K562 (cell line): ENCODE data around the gene RTBDN. TPM values are rescaled to one million over a fixed set of nuclear protein-coding genes. Genes with fewer than 3 reads are reported as not detected.

Experiments
- ATF4 ChIP-seq: fragments of 450-650 bp; formaldehyde crosslinking; IDR thresholded peaks from 2 replicates; pipeline ENCODE4 v1.4.0; 2022; ENCODE audit warnings: mild to moderate bottlenecking, moderate library complexity
- BRD9 ChIP-seq: fragments of 450-650 bp; IDR thresholded peaks from 2 replicates; pipeline ENCODE4 v1.6.1; 2018; ENCODE audit warnings: low read depth; ENCODE audit not compliant: partially characterized antibody
- FOXA1 ChIP-seq: fragments of 450-650 bp; IDR thresholded peaks from 2 replicates; pipeline ENCODE4 v1.6.1; 2016; ENCODE audit warnings: mild to moderate bottlenecking, borderline replicate concordance
- HMG20B ChIP-seq: fragments of 250-450 bp; sonication (Bioruptor Pico); IDR thresholded peaks from 2 replicates; pipeline ENCODE4 v1.5.0; 2021; ENCODE audit warnings: mild to moderate bottlenecking
- KLF6 ChIP-seq: fragments of 250-450 bp; sonication (Bioruptor Pico); IDR thresholded peaks from 2 replicates; pipeline ENCODE4 v1.4.0; 2020; ENCODE audit warnings: mild to moderate bottlenecking, moderate library complexity, borderline replicate concordance
- MAX ChIP-seq: sonication (generic); formaldehyde crosslinking; IDR thresholded peaks from 2 replicates; pipeline ENCODE4 v1.9.0; 2022; ENCODE audit warnings: mild to moderate bottlenecking, missing genetic modification reagents
- RREB1 ChIP-seq: fragments of 250-450 bp; sonication (Bioruptor Pico); IDR thresholded peaks from 2 replicates; pipeline ENCODE4 v1.4.0; 2020
- ZBTB17 ChIP-seq: fragments of 450-650 bp; formaldehyde crosslinking; IDR thresholded peaks from 2 replicates; pipeline ENCODE4 v1.4.0; 2020; ENCODE audit warnings: mild to moderate bottlenecking
- polyA plus RNA-seq, 8 experiments: library from polyadenylated mRNA; depleted of rRNA in 4 of 8; stranded (reverse) in 5 of 8; unstranded in 3 of 8; fragments of >200 nt; fragmentation: Nextera tagmentation in 2 of 8; fragmentation: Illumina TruSeq in 1 of 8; extraction: Ambion mirVana in 2 of 8; extraction: Trizol in 1 of 8; gene quantifications; 2 replicates each; pipeline versions ENCODE4 v1.2.1 to v1.2.3, GENCODE V29; 2011 to 2014; ENCODE audit warnings: inconsistent platforms in 1 of 8, missing spikeins in 1 of 8
- total RNA-seq, 7 experiments: library from RNA; depleted of rRNA in 6 of 7; stranded (reverse); fragments of >200 nt in 6 of 7; fragmentation: Illumina TruSeq in 2 of 7; extraction: Trizol in 2 of 7; gene quantifications; 2 replicates each; pipeline versions ENCODE4 v1.2.1 to v1.2.3, GENCODE V29; 2011 to 2021; ENCODE audit warnings: low replicate concordance in 1 of 7
- TF ChIP-seq, protein P1 (sequence below), 2 experiments: fragments of 450-650 bp in 1 of 2; sonication (generic) in 1 of 2; formaldehyde crosslinking; conservative IDR thresholded peaks; 2 replicates each; pipeline versions ENCODE4 v1.4.0 to v1.8.1; 2020 to 2022; ENCODE audit warnings: mild to moderate bottlenecking in 1 of 2, missing genetic modification reagents in 1 of 2
- TF ChIP-seq, protein P2 (sequence below): fragments of 250-450 bp; sonication (Bioruptor Pico); IDR thresholded peaks from 2 replicates; pipeline ENCODE4 v1.8.0; 2022; ENCODE audit warnings: moderate library complexity, mild to moderate bottlenecking, inconsistent platforms
- TF ChIP-seq, protein P3 (sequence below): sonication (generic); formaldehyde crosslinking; IDR thresholded peaks from 2 replicates; pipeline ENCODE4 v1.5.0; 2020; ENCODE audit warnings: missing genetic modification reagents
- TF ChIP-seq, protein P4 (sequence below): fragments of 250-450 bp; sonication (Bioruptor Pico); IDR thresholded peaks from 2 replicates; pipeline ENCODE4 v1.4.0; 2020; ENCODE audit warnings: mild to moderate bottlenecking, moderate library complexity, borderline replicate concordance

RTBDN gene
- total and polyA plus RNA-seq, 9 of the 15 experiments (the other 6 are each of a cell fraction or from before 2014, with no cell fraction given), result 0.20 to 2.3 (median 0.72) TPM; not detected in 1

DNA sequence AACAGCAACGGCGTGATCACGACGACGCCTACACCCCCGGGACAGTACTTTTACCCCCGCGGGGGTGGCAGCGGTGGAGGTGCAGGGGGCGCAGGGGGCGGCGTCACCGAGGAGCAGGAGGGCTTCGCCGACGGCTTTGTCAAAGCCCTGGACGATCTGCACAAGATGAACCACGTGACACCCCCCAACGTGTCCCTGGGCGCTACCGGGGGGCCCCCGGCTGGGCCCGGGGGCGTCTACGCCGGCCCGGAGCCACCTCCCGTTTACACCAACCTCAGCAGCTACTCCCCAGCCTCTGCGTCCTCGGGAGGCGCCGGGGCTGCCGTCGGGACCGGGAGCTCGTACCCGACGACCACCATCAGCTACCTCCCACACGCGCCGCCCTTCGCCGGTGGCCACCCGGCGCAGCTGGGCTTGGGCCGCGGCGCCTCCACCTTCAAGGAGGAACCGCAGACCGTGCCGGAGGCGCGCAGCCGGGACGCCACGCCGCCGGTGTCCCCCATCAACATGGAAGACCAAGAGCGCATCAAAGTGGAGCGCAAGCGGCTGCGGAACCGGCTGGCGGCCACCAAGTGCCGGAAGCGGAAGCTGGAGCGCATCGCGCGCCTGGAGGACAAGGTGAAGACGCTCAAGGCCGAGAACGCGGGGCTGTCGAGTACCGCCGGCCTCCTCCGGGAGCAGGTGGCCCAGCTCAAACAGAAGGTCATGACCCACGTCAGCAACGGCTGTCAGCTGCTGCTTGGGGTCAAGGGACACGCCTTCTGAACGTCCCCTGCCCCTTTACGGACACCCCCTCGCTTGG is 42.1 kb downstream of the RTBDN start (continued):
- no peak; the same call in 1 of the 2 replicates for TF ChIP-seq RREB1 (CRISPR knock-in tag)
- TF ChIP-seq, protein P1, sequence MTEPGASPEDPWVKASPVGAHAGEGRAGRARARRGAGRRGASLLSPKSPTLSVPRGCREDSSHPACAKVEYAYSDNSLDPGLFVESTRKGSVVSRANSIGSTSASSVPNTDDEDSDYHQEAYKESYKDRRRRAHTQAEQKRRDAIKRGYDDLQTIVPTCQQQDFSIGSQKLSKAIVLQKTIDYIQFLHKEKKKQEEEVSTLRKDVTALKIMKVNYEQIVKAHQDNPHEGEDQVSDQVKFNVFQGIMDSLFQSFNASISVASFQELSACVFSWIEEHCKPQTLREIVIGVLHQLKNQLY (CRISPR knock-in tag; conservative IDR thresholded peaks at IDR 0.05), result no peak
- no peak for TF ChIP-seq KLF6 (CRISPR knock-in tag)
- TF ChIP-seq, protein P2, sequence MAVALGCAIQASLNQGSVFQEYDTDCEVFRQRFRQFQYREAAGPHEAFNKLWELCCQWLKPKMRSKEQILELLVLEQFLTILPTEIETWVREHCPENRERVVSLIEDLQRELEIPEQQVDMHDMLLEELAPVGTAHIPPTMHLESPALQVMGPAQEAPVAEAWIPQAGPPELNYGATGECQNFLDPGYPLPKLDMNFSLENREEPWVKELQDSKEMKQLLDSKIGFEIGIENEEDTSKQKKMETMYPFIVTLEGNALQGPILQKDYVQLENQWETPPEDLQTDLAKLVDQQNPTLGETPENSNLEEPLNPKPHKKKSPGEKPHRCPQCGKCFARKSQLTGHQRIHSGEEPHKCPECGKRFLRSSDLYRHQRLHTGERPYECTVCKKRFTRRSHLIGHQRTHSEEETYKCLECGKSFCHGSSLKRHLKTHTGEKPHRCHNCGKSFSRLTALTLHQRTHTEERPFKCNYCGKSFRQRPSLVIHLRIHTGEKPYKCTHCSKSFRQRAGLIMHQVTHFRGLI (CRISPR knock-in tag), result no peak
- TF ChIP-seq FOXA1, result no peak
- no peak; the same call in 1 of the 2 replicates for TF ChIP-seq ZBTB17 (CRISPR knock-in tag)
- TF ChIP-seq, protein P3, sequence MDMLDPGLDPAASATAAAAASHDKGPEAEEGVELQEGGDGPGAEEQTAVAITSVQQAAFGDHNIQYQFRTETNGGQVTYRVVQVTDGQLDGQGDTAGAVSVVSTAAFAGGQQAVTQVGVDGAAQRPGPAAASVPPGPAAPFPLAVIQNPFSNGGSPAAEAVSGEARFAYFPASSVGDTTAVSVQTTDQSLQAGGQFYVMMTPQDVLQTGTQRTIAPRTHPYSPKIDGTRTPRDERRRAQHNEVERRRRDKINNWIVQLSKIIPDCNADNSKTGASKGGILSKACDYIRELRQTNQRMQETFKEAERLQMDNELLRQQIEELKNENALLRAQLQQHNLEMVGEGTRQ, result peak; percentile 69; the same call in 1 of the 2 replicates
- TF ChIP-seq, protein P4, sequence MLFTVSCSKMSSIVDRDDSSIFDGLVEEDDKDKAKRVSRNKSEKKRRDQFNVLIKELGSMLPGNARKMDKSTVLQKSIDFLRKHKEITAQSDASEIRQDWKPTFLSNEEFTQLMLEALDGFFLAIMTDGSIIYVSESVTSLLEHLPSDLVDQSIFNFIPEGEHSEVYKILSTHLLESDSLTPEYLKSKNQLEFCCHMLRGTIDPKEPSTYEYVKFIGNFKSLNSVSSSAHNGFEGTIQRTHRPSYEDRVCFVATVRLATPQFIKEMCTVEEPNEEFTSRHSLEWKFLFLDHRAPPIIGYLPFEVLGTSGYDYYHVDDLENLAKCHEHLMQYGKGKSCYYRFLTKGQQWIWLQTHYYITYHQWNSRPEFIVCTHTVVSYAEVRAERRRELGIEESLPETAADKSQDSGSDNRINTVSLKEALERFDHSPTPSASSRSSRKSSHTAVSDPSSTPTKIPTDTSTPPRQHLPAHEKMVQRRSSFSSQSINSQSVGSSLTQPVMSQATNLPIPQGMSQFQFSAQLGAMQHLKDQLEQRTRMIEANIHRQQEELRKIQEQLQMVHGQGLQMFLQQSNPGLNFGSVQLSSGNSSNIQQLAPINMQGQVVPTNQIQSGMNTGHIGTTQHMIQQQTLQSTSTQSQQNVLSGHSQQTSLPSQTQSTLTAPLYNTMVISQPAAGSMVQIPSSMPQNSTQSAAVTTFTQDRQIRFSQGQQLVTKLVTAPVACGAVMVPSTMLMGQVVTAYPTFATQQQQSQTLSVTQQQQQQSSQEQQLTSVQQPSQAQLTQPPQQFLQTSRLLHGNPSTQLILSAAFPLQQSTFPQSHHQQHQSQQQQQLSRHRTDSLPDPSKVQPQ (CRISPR knock-in tag), result no peak
- no peak for TF ChIP-seq BRD9
- TF ChIP-seq ATF4, result no peak
- peak; percentile 91 for TF ChIP-seq MAX (CRISPR knock-in tag)
- TF ChIP-seq HMG20B (CRISPR knock-in tag), result no peak
